Cardiac muscle cell (in vitro differentiated cells and primary cell): ENCODE data around the gene TSSK3. TPM values are rescaled to one million over a fixed set of nuclear protein-coding genes. Genes with fewer than 3 reads are reported as not detected.

ENCODE experiments used
- DNase-seq, 2 donors: peaks; one replicate each; pipeline versions ENCODE4 v3.0.0 to v3.0.0-alpha.2; 2010 to 2017; ENCODE audit warnings: low read depth in 1 of 2, low spot score in 1 of 2
- H3K27ac ChIP-seq: fragments of 200-600 bp; sonication (generic); 2 replicates; pipeline ENCODE4 v1.5.1; 2016
- H3K27me3 ChIP-seq: fragments of 200-600 bp; sonication (generic); 2 replicates; pipeline ENCODE4 v1.6.0; 2016; ENCODE audit warnings: control low read depth
- H3K36me3 ChIP-seq: fragments of 200-600 bp; sonication (generic); 2 replicates; pipeline ENCODE4 v1.5.1; 2016; ENCODE audit warnings: control low read depth
- H3K4me1 ChIP-seq: fragments of 200-600 bp; sonication (generic); 2 replicates; pipeline ENCODE4 v1.8.1; 2017; ENCODE audit warnings: low read depth, mild to moderate bottlenecking, mixed run types
- H3K4me3 ChIP-seq: fragments of 200-600 bp; sonication (generic); 2 replicates; pipeline ENCODE4 v1.5.1; 2016; ENCODE audit warnings: mild to moderate bottlenecking
- H3K9me3 ChIP-seq: fragments of 200-600 bp; sonication (generic); 2 replicates; pipeline ENCODE4 v1.5.1; 2017; ENCODE audit warnings: low read depth, mild to moderate bottlenecking, control low read depth
- CTCF ChIP-seq: IDR thresholded peaks from 2 replicates; pipeline ENCODE4 v1.5.1; 2012; ENCODE audit warnings: low read depth, mild to moderate bottlenecking, low read length
- polyA plus RNA-seq: library from polyadenylated mRNA; unstranded; fragments of >200 nt; fragmentation: Nextera tagmentation; extraction: Ambion mirVana; gene quantifications from 2 replicates; pipeline ENCODE4 v1.2.1, GENCODE V29; 2016
- total RNA-seq: library from RNA; depleted of rRNA; stranded (reverse); fragments of >200 nt; gene quantifications from 2 replicates; pipeline ENCODE4 v1.2.3, GENCODE V29; 2016

Gene TSSK3
- total and polyA plus RNA-seq, 2 experiments from 2014 or later: 4.5 to 8.0 TPM

GRCh38 chr1:32399843-32400242 is 37.5 kb downstream of the TSSK3 start:
- Histone ChIP-seq H3K36me3 (no peaks in the 10 kb centered on the region), H3K4me1 (no peaks in the 10 kb centered on the region), H3K27ac (no peak overlapping the region), H3K9me3 (no peaks in the 10 kb centered on the region), H3K27me3 (no peaks in the 10 kb centered on the region), H3K4me3 (no peak overlapping the region)
- no peak for TF ChIP-seq CTCF
- no peak for DNase-seq

GRCh38 chr1:32400876-32401631 is 38.7 kb downstream of the TSSK3 start:
- TF ChIP-seq CTCF: peak; percentile 97
- Histone ChIP-seq H3K4me3 (no peak overlapping the region), H3K9me3 (no peaks in the 10 kb centered on the region), H3K36me3 (no peaks in the 10 kb centered on the region), H3K27ac (no peak overlapping the region), H3K4me1 (no peaks in the 10 kb centered on the region), H3K27me3 (no peaks in the 10 kb centered on the region)
- peak; percentile 90 to 91 for DNase-seq

GRCh38 chr1:32404946-32405345 is 42.6 kb downstream of the TSSK3 start:
- H3K27ac ChIP-seq: no peak overlapping the region
- H3K4me3 ChIP-seq: no peak overlapping the region
- no peak for TF ChIP-seq CTCF
- H3K4me1 ChIP-seq: no peaks in the 10 kb centered on the region
- H3K9me3 ChIP-seq: no peaks in the 10 kb centered on the region
- H3K27me3 ChIP-seq: no peaks in the 10 kb centered on the region
- H3K36me3 ChIP-seq: no peaks in the 10 kb centered on the region
- DNase-seq: no peak

GRCh38 chr1:32405672-32406467 is 43.5 kb downstream of the TSSK3 start:
- no peak overlapping the region for H3K4me3 ChIP-seq
- no peak overlapping the region for H3K27ac ChIP-seq
- no peaks in the 10 kb centered on the region for H3K36me3 ChIP-seq
- H3K4me1 ChIP-seq: no peaks in the 10 kb centered on the region
- H3K9me3 ChIP-seq: no peaks in the 10 kb centered on the region
- no peak for DNase-seq
- TF ChIP-seq CTCF: no peak
- no peaks in the 10 kb centered on the region for H3K27me3 ChIP-seq

GRCh38 chr1:32406629-32407111 is 44.3 kb downstream of the TSSK3 start:
- Histone ChIP-seq H3K4me3 (no peak overlapping the region), H3K9me3 (no peaks in the 10 kb centered on the region)
- TF ChIP-seq CTCF: no peak

More at GRCh38 chr1:32406629-32407111, 44.3 kb downstream of the TSSK3 start:
- no peaks in the 10 kb centered on the region for H3K27me3 ChIP-seq
- H3K27ac ChIP-seq: no peak overlapping the region
- DNase-seq: no peak
- no peaks in the 10 kb centered on the region for H3K36me3 ChIP-seq
- H3K4me1 ChIP-seq: no peaks in the 10 kb centered on the region
